WTC11 (cell line): ENCODE results near the gene HPS1. TPM values are rescaled to one million over a fixed set of nuclear protein-coding genes. Genes with fewer than 3 reads are reported as not detected.

Source experiments
- ATAC-seq: fragments of 200-7000 bp; cut with Tn5 transposase; 2 replicates; pipeline ENCODE4 v1.10.0; 2021; ENCODE audit warnings: mild to moderate bottlenecking, moderate library complexity
- CTCF ChIA-PET: fragments of 300-600 bp; sonication (Branson Sonifier 250); formaldehyde crosslinking; loops from one replicate; lab custom pipeline; 2021; ENCODE audit warnings: antibody characterized with exemption; lab: Charles Lee
- POLR2A ChIA-PET: fragments of 350-600 bp; sonication (Branson Sonifier 250); formaldehyde crosslinking; loops from one replicate; lab custom pipeline; 2021; ENCODE audit warnings: antibody characterized with exemption; lab: Charles Lee
- DNase-seq: peaks from one replicate; pipeline ENCODE4 v3.0.0; 2021; ENCODE audit warnings: low spot score
- H3K27ac Mint-ChIP-seq: 2 replicates; pipeline ENCODE4 v1.8.0; 2021; ENCODE audit warnings: mixed read lengths
- H3K27me3 Mint-ChIP-seq: 2 replicates; pipeline ENCODE4 v1.8.0; 2021; ENCODE audit warnings: low read depth, mild to moderate bottlenecking, moderate library complexity, mixed read lengths
- H3K36me3 Mint-ChIP-seq: 2 replicates; pipeline ENCODE4 v1.8.0; 2021; ENCODE audit warnings: mixed read lengths
- H3K4me1 Mint-ChIP-seq: 2 replicates; pipeline ENCODE4 v1.8.0; 2022; ENCODE audit warnings: mixed read lengths
- H3K4me3 Mint-ChIP-seq: 2 replicates; pipeline ENCODE4 v1.8.0; 2021; ENCODE audit warnings: mild to moderate bottlenecking, moderate library complexity, mixed read lengths
- H3K9me3 Mint-ChIP-seq: 2 replicates; pipeline ENCODE4 v1.8.0; 2021; ENCODE audit warnings: mixed read lengths
- ATF2 ChIP-seq: sonication (generic); formaldehyde crosslinking; IDR thresholded peaks from 2 replicates; pipeline ENCODE4 v1.8.1; 2022; ENCODE audit warnings: low read depth, missing genetic modification reagents, borderline replicate concordance
- CREM ChIP-seq: sonication (generic); formaldehyde crosslinking; IDR thresholded peaks from 2 replicates; pipeline ENCODE4 v1.8.1; 2022; ENCODE audit warnings: mild to moderate bottlenecking, missing genetic modification reagents, moderate library complexity
- E2F4 ChIP-seq: sonication (generic); formaldehyde crosslinking; IDR thresholded peaks from 2 replicates; pipeline ENCODE4 v1.8.1; 2022; ENCODE audit warnings: low read depth, mild to moderate bottlenecking, moderate library complexity, missing genetic modification reagents, borderline replicate concordance
- ERG ChIP-seq: fragments of 250-450 bp; sonication (Bioruptor Pico); IDR thresholded peaks from 2 replicates; pipeline ENCODE4 v1.8.0; 2021; ENCODE audit warnings: mild to moderate bottlenecking
- GTF2I ChIP-seq: fragments of 250-450 bp; sonication (Bioruptor Pico); conservative IDR thresholded peaks from 2 replicates; pipeline ENCODE4 v1.4.0; 2021; ENCODE audit warnings: mild to moderate bottlenecking
- HMGA2 ChIP-seq: fragments of 250-450 bp; sonication (Bioruptor Pico); IDR thresholded peaks from 2 replicates; pipeline ENCODE4 v1.4.0; 2021; ENCODE audit warnings: mild to moderate bottlenecking, moderate library complexity
- IRF1 ChIP-seq: sonication (generic); formaldehyde crosslinking; IDR thresholded peaks from 2 replicates; pipeline ENCODE4 v1.8.0; 2023; ENCODE audit warnings: missing genetic modification reagents
- KAT7 ChIP-seq: sonication (generic); formaldehyde crosslinking; IDR thresholded peaks from 2 replicates; pipeline ENCODE4 v1.8.1; 2023; ENCODE audit warnings: missing genetic modification reagents, mild to moderate bottlenecking, borderline replicate concordance
- MYBL2 ChIP-seq: sonication (generic); formaldehyde crosslinking; IDR thresholded peaks from 2 replicates; pipeline ENCODE4 v1.8.1; 2023; ENCODE audit warnings: mild to moderate bottlenecking, moderate library complexity, missing genetic modification reagents
- NFATC4 ChIP-seq: fragments of 250-450 bp; sonication (Bioruptor Pico); IDR thresholded peaks from 2 replicates; pipeline ENCODE4 v1.9.0; 2021; ENCODE audit warnings: mild to moderate bottlenecking
- NFE2L1 ChIP-seq: sonication (generic); formaldehyde crosslinking; IDR thresholded peaks from 2 replicates; pipeline ENCODE4 v1.8.1; 2023; ENCODE audit warnings: missing genetic modification reagents
- NR2C2 ChIP-seq: sonication (generic); formaldehyde crosslinking; IDR thresholded peaks from 2 replicates; pipeline ENCODE4 v1.8.0; 2022; ENCODE audit warnings: mild to moderate bottlenecking, missing genetic modification reagents
- RELA ChIP-seq: sonication (generic); formaldehyde crosslinking; IDR thresholded peaks from 2 replicates; pipeline ENCODE4 v1.8.1; 2022; ENCODE audit warnings: missing genetic modification reagents, mild to moderate bottlenecking, borderline replicate concordance
- TCF7 ChIP-seq: sonication (generic); formaldehyde crosslinking; IDR thresholded peaks from 2 replicates; pipeline ENCODE4 v1.8.0; 2022; ENCODE audit warnings: mild to moderate bottlenecking, low read depth, missing genetic modification reagents, moderate library complexity
- TEAD1 ChIP-seq: sonication (generic); formaldehyde crosslinking; IDR thresholded peaks from 2 replicates; pipeline ENCODE4 v1.8.0; 2022; ENCODE audit warnings: mild to moderate bottlenecking, missing genetic modification reagents
- USF1 ChIP-seq: sonication (generic); formaldehyde crosslinking; IDR thresholded peaks from 2 replicates; pipeline ENCODE4 v1.8.0; 2022; ENCODE audit warnings: mild to moderate bottlenecking, missing genetic modification reagents
- ZMAT4 ChIP-seq: fragments of 250-450 bp; sonication (Bioruptor Pico); IDR thresholded peaks from 2 replicates; pipeline ENCODE4 v1.9.0; 2021; ENCODE audit warnings: mild to moderate bottlenecking
- ZNF121 ChIP-seq: sonication (generic); formaldehyde crosslinking; IDR thresholded peaks from 2 replicates; pipeline ENCODE4 v1.8.0; 2023; ENCODE audit warnings: missing genetic modification reagents
- ZNF219 ChIP-seq: sonication (generic); formaldehyde crosslinking; IDR thresholded peaks from 2 replicates; pipeline ENCODE4 v1.8.0; 2023; ENCODE audit warnings: missing genetic modification reagents, mild to moderate bottlenecking, borderline replicate concordance
- ZNF317 ChIP-seq: sonication (generic); formaldehyde crosslinking; IDR thresholded peaks from 2 replicates; pipeline ENCODE4 v1.8.1; 2023; ENCODE audit warnings: low read depth, mild to moderate bottlenecking, moderate library complexity, missing genetic modification reagents, borderline replicate concordance
- ZNF396 ChIP-seq: fragments of 250-450 bp; sonication (Bioruptor Pico); IDR thresholded peaks from 2 replicates; pipeline ENCODE4 v1.8.0; 2021; ENCODE audit warnings: mild to moderate bottlenecking, moderate library complexity, borderline replicate concordance
- ZNF416 ChIP-seq: fragments of 250-450 bp; sonication (Bioruptor Pico); IDR thresholded peaks from 2 replicates; pipeline ENCODE4 v1.9.0; 2021; ENCODE audit warnings: mild to moderate bottlenecking, inconsistent platforms
- total RNA-seq: library from RNA; stranded (reverse); gene quantifications from 3 replicates; pipeline ENCODE4 v1.2.3, GENCODE V29; 2021
- TF ChIP-seq, protein P1 (sequence below): sonication (generic); formaldehyde crosslinking; IDR thresholded peaks from 2 replicates; pipeline ENCODE4 v1.8.0; 2022; ENCODE audit warnings: mild to moderate bottlenecking, missing genetic modification reagents

The HPS1 gene
- total RNA-seq, 1 experiment from 2014 or later: 49.3 TPM

- TF ChIP-seq NR2C2 (CRISPR knock-in tag): no peak
- no peak for TF ChIP-seq TEAD1 (CRISPR knock-in tag)
- no peak for TF ChIP-seq ZMAT4
- TF ChIP-seq ERG (CRISPR knock-in tag): no peak
- no peak for TF ChIP-seq TCF7 (CRISPR knock-in tag)
- TF ChIP-seq ZNF317 (CRISPR knock-in tag): no peak
- no peak for TF ChIP-seq ZNF219 (CRISPR knock-in tag)
- no peak for TF ChIP-seq USF1 (CRISPR knock-in tag)
- TF ChIP-seq E2F4 (CRISPR knock-in tag): no peak
- TF ChIP-seq, protein P1, sequence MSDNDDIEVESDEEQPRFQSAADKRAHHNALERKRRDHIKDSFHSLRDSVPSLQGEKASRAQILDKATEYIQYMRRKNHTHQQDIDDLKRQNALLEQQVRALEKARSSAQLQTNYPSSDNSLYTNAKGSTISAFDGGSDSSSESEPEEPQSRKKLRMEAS: no peak
- TF ChIP-seq KAT7 (CRISPR knock-in tag): no peak
Measured at GRCh38 chr10:98450618-98451017, 3.9 kb upstream of the HPS1 start (continued).

DNA sequence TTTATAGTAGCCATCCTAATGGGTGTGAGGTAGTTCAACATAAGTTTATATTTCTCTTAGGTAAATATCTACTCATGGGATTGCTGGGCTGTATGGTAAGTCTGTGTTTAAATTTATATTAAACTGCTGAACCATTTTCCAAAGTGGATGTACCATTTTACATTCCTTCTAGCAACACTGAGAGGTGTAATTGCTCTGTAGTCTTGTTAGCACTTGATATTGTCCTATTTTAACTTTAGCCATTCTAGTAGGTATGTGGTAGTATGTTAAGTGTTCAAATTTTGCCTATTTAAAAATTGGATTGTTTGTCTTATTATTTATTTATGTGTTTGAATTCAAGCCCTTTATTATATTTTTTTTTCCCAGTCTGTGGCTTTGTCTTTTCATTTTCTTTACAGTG, 2.6 kb upstream of the HPS1 start:
- no peak for TF ChIP-seq IRF1 (CRISPR knock-in tag)
- TF ChIP-seq GTF2I (CRISPR knock-in tag): no peak
- no peak for TF ChIP-seq MYBL2 (CRISPR knock-in tag)
- TF ChIP-seq ZNF121: no peak
- TF ChIP-seq ZNF396 (CRISPR knock-in tag): no peak
- TF ChIP-seq KAT7 (CRISPR knock-in tag): no peak
- TF ChIP-seq ATF2: no peak
- no peak for TF ChIP-seq NFE2L1 (CRISPR knock-in tag)
- no peak for TF ChIP-seq CREM (CRISPR knock-in tag)
- TF ChIP-seq, protein P1: no peak
- TF ChIP-seq ZNF416 (CRISPR knock-in tag): no peak
- TF ChIP-seq ZNF219 (CRISPR knock-in tag): no peak
- TF ChIP-seq NFATC4 (CRISPR knock-in tag): no peak
- no peak for TF ChIP-seq RELA
- no peak for TF ChIP-seq TEAD1 (CRISPR knock-in tag)
- no peak for TF ChIP-seq HMGA2
- Mint-ChIP-seq H3K27me3 (no peaks in the 10 kb centered on the region), H3K4me1 (peaks cover 17% of the 10 kb centered on the region), H3K27ac (no peak overlapping the region), H3K4me3 (no peak overlapping the region), H3K9me3 (no peaks in the 10 kb centered on the region), H3K36me3 (peaks cover 10% of the 10 kb centered on the region)
- DNase-seq: no peak
- ATAC-seq: no peak
- CTCF ChIA-PET: no interaction called here
- POLR2A ChIA-PET: no interaction called here
